Liver (tissue), 9 donors: Measurements from ENCODE around the gene BCKDK. TPM values are rescaled to one million over a fixed set of nuclear protein-coding genes. Genes with fewer than 3 reads are reported as not detected.

Experiments used
- DNase-seq: peaks from one replicate; pipeline ENCODE4 v3.0.0-alpha.2; 2017; ENCODE audit warnings: low spot score
- H3K27ac ChIP-seq, 2 donors: one replicate each; pipeline ENCODE4 v1.7.0; 2013; ENCODE audit warnings: inconsistent platforms in 2 of 2, low read length in 2 of 2, control low read depth in 1 of 2, low read depth in 1 of 2, mild to moderate bottlenecking in 1 of 2
- H3K27me3 ChIP-seq, 4 donors: one replicate each; pipeline versions ENCODE4 v1.6.1 to v1.7.0; 2013; ENCODE audit warnings: low read length in 3 of 4, inconsistent platforms in 1 of 4, mild to moderate bottlenecking in 1 of 4, moderate library complexity in 1 of 4; ENCODE audit not compliant: control insufficient read depth in 4 of 4, insufficient read depth in 4 of 4
- H3K36me3 ChIP-seq, 4 donors: one replicate each; pipeline versions ENCODE4 v1.6.1 to v1.7.0; 2013; ENCODE audit warnings: low read length in 3 of 4, mild to moderate bottlenecking in 3 of 4, low read depth in 1 of 4, moderate library complexity in 1 of 4; ENCODE audit not compliant: control insufficient read depth in 4 of 4, insufficient read depth in 3 of 4
- H3K4me1 ChIP-seq, 4 donors: one replicate each; pipeline versions ENCODE4 v1.6.1 to v1.7.0; 2013; ENCODE audit warnings: low read length in 3 of 4, mild to moderate bottlenecking in 3 of 4, moderate library complexity in 1 of 4; ENCODE audit not compliant: control insufficient read depth in 4 of 4, insufficient read depth in 4 of 4
- H3K4me3 ChIP-seq, 3 donors: one replicate each; pipeline versions ENCODE4 v1.6.1 to v1.7.0; 2013; ENCODE audit warnings: low read length in 3 of 3, control low read depth in 1 of 3, low read depth in 1 of 3, mild to moderate bottlenecking in 1 of 3
- H3K9ac ChIP-seq, 2 donors: one replicate each; pipeline ENCODE4 v1.7.0; 2013; ENCODE audit warnings: low read length in 2 of 2, mild to moderate bottlenecking in 2 of 2, moderate library complexity in 2 of 2, control low read depth in 1 of 2, low read depth in 1 of 2
- H3K9me3 ChIP-seq, 4 donors: one replicate each; pipeline versions ENCODE4 v1.6.1 to v1.7.0; 2013; ENCODE audit warnings: low read length in 3 of 4; ENCODE audit not compliant: control insufficient read depth in 4 of 4
- ATF3 ChIP-seq: IDR thresholded peaks from 2 replicates; pipeline ENCODE4 v1.6.1; 2016; ENCODE audit warnings: antibody characterized with exemption
- CTCF ChIP-seq: fragments of 150-350 bp; IDR thresholded peaks from 2 replicates; pipeline ENCODE4 v1.5.1; 2017; ENCODE audit warnings: improper control_type of control experiment, low read depth, low read length; ENCODE audit not compliant: missing input control
- EGR1 ChIP-seq, 2 donors: IDR thresholded peaks; 2 replicates each; pipeline ENCODE4 v1.6.1; 2016 to 2018; ENCODE audit warnings: antibody characterized with exemption in 2 of 2, low read depth in 2 of 2
- FOXA1 ChIP-seq: IDR thresholded peaks from 2 replicates; pipeline ENCODE4 v1.6.1; 2016; ENCODE audit warnings: antibody characterized with exemption
- FOXA2 ChIP-seq: IDR thresholded peaks from 2 replicates; pipeline ENCODE4 v1.6.1; 2016; ENCODE audit warnings: antibody characterized with exemption
- GABPA ChIP-seq, 2 donors: IDR thresholded peaks in 1 of 2; conservative IDR thresholded peaks in 1 of 2; 2 replicates each; pipeline ENCODE4 v1.6.1; 2016; ENCODE audit warnings: antibody characterized with exemption in 2 of 2, mild to moderate bottlenecking in 1 of 2, moderate library complexity in 1 of 2
- HNF4A ChIP-seq, 2 donors: conservative IDR thresholded peaks; 2 replicates each; pipeline ENCODE4 v1.6.1; 2016; ENCODE audit warnings: antibody characterized with exemption in 2 of 2, mild to moderate bottlenecking in 2 of 2
- HNF4G ChIP-seq: IDR thresholded peaks from 2 replicates; pipeline ENCODE4 v1.6.1; 2016; ENCODE audit warnings: antibody characterized with exemption
- JUND ChIP-seq, 2 donors: IDR thresholded peaks; 2 replicates each; pipeline ENCODE4 v1.6.1; 2016; ENCODE audit warnings: antibody characterized with exemption in 2 of 2
- MAX ChIP-seq: IDR thresholded peaks from 2 replicates; pipeline ENCODE4 v1.6.1; 2016; ENCODE audit warnings: antibody characterized with exemption
- NR2F2 ChIP-seq: IDR thresholded peaks from 2 replicates; pipeline ENCODE4 v1.6.1; 2016; ENCODE audit warnings: antibody characterized with exemption
- RAD21 ChIP-seq, 2 donors: IDR thresholded peaks; 2 replicates each; pipeline ENCODE4 v1.6.1; 2016; ENCODE audit warnings: antibody characterized with exemption in 2 of 2, mild to moderate bottlenecking in 2 of 2
- REST ChIP-seq: IDR thresholded peaks from 2 replicates; pipeline ENCODE4 v1.6.1; 2016; ENCODE audit warnings: antibody characterized with exemption, mild to moderate bottlenecking
- RXRA ChIP-seq, 2 donors: IDR thresholded peaks; 2 replicates each; pipeline ENCODE4 v1.6.1; 2017 to 2018; ENCODE audit warnings: antibody characterized with exemption in 2 of 2, mild to moderate bottlenecking in 1 of 2
- SP1 ChIP-seq: IDR thresholded peaks from 2 replicates; pipeline ENCODE4 v1.6.1; 2018; ENCODE audit warnings: antibody characterized with exemption, mild to moderate bottlenecking
- TAF1 ChIP-seq: conservative IDR thresholded peaks from 2 replicates; pipeline ENCODE4 v1.6.1; 2016; ENCODE audit warnings: antibody characterized with exemption, mild to moderate bottlenecking
- YY1 ChIP-seq: IDR thresholded peaks from 2 replicates; pipeline ENCODE4 v1.6.1; 2016; ENCODE audit warnings: antibody characterized with exemption, mild to moderate bottlenecking
- ZBTB33 ChIP-seq: IDR thresholded peaks from 2 replicates; pipeline ENCODE4 v1.6.1; 2016; ENCODE audit warnings: antibody characterized with exemption
- WGBS: extraction: QIAGEN DNeasy Blood & Tissue Kit; methylation state at CpG from one replicate; pipeline ENCODE4 v1.1.7; 2013; 5-methylcytosine and 5-hydroxymethylcytosine counted together
- polyA plus RNA-seq, 2 donors: library from polyadenylated mRNA; stranded (reverse) in 1 of 2; unstranded in 1 of 2; fragments of 200-250 nt in 1 of 2; fragments of >200 nt in 1 of 2; fragmentation: Nextera tagmentation in 1 of 2; extraction: Ambion mirVana in 1 of 2; gene quantifications; one replicate each; pipeline versions ENCODE4 v1.2.1 to v1.2.3, GENCODE V29; 2013 to 2015
- total RNA-seq, 2 donors: library from RNA; depleted of rRNA; stranded (reverse); fragments of >200 nt; gene quantifications; one replicate each; pipeline ENCODE4 v1.2.3, GENCODE V29; 2014
- donor health status: healthy.
- donor health status: healthy.
- donor health status: healthy.
- donor health status: healthy.
- donor health status: healthy.

The BCKDK gene
- total and polyA plus RNA-seq, 4 donors: 10.0 to 41.6 (median 34.9) TPM

GRCh38 chr16:31106509-31107464, 1.4 kb upstream of the BCKDK start:
- H3K4me3 ChIP-seq: no peak overlapping the region
- WGBS: 83% methylated on average over 28 of the region's 28 CpGs
- no peak overlapping the region for H3K9ac ChIP-seq
- TF ChIP-seq NR2F2 (no peak), ZBTB33 (no peak), RAD21 (IDR thresholded peaks at IDR 0.05) (no peak), ATF3 (no peak), JUND (IDR thresholded peaks at IDR 0.05) (no peak), SP1 (no peak), EGR1 (IDR thresholded peaks at IDR 0.05; ENCODE audit: low read depth in 2 of 2) (no peak), RXRA (IDR thresholded peaks at IDR 0.05) (no peak), HNF4G (no peak), CTCF (no peak), TAF1 (no peak), FOXA2 (no peak), MAX (no peak), GABPA (IDR thresholded peaks at IDR 0.05 in 1 of 2, conservative IDR thresholded peaks at IDR 0.05 in 1 of 2) (no peak), YY1 (no peak), FOXA1 (no peak), REST (no peak), HNF4A (conservative IDR thresholded peaks at IDR 0.05) (no peak)
- H3K9me3 ChIP-seq: no peaks in the 10 kb centered on the region
- H3K27ac ChIP-seq: peak overlapping the region; percentile 86 to 96
- H3K4me1 ChIP-seq: peaks cover 0 to 33% (median 20%) of the 10 kb centered on the region in 4 donors
- DNase-seq: no peak
- no peaks in the 10 kb centered on the region for H3K27me3 ChIP-seq
- peaks cover 0 to 8% (median 2%) of the 10 kb centered on the region in 4 donors for H3K36me3 ChIP-seq
